Measurements from ENCODE around the gene KIRREL3. TPM values are rescaled to one million over a fixed set of nuclear protein-coding genes. Genes with fewer than 3 reads are reported as not detected.

KIRREL3 gene
- total and polyA plus RNA-seq, 2 of the 4 experiments (the other 2 are of a cell fraction) = 10.9 to 15.9 TPM

DNA sequence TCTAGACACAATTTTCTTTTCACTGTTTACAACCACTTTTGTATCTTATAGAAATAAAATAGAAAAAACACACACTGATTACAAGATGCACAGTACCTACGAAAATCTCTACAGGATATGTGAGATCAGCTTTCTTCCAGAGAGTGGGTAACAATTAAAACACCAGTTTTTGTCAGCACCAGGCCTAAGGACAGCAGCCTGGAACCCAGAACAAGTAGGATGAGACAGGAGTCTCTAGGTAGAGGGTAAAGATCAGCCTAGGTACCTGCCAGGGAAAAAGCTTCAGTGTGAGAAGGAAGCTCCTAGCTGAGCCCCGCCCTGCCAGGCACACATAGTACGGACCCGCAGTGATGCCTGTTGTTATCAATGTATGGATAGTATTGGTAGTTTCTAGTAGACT, 61.9 kb downstream of the KIRREL3 start:
- H4K8ac ChIP-seq (ENCODE audit: low read depth in 2 of 2, low read length in 2 of 2) = no peak overlapping the region
- no peak for TF ChIP-seq BHLHE40 (IDR thresholded peaks at IDR 0.05; ENCODE audit: low read depth, low read length)
- no peak for TF ChIP-seq RCOR1 (IDR thresholded peaks at IDR 0.05; ENCODE audit: insufficient replicate concordance, low read length)
- TF ChIP-seq, protein P1, sequence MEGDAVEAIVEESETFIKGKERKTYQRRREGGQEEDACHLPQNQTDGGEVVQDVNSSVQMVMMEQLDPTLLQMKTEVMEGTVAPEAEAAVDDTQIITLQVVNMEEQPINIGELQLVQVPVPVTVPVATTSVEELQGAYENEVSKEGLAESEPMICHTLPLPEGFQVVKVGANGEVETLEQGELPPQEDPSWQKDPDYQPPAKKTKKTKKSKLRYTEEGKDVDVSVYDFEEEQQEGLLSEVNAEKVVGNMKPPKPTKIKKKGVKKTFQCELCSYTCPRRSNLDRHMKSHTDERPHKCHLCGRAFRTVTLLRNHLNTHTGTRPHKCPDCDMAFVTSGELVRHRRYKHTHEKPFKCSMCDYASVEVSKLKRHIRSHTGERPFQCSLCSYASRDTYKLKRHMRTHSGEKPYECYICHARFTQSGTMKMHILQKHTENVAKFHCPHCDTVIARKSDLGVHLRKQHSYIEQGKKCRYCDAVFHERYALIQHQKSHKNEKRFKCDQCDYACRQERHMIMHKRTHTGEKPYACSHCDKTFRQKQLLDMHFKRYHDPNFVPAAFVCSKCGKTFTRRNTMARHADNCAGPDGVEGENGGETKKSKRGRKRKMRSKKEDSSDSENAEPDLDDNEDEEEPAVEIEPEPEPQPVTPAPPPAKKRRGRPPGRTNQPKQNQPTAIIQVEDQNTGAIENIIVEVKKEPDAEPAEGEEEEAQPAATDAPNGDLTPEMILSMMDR (conservative IDR thresholded peaks at IDR 0.05; ENCODE audit: low read depth, low read length) = no peak
- no peaks in the 10 kb centered on the region for H3K9me3 ChIP-seq (ENCODE audit: control insufficient read depth, insufficient read depth, low read length)
- no peak overlapping the region for H2BK5ac ChIP-seq (ENCODE audit: low read depth, low read length, poor library complexity, severe bottlenecking)
- in situ Hi-C loops (cut with MboI; ENCODE audit: low sequenced_read_pairs) = no loop called here
- no peak for DNase-seq
- no peak overlapping the region for H2BK20ac ChIP-seq (ENCODE audit: low read depth, low read length)
- H2BK120ac ChIP-seq (ENCODE audit: low read depth, low read length) = no peak overlapping the region
- intact Hi-C loops (cut with micrococcal nuclease) = no loop called here
- H4K91ac ChIP-seq (ENCODE audit: insufficient read depth, low read depth, low read length) = no peak overlapping the region
- no peak overlapping the region for H4K5ac ChIP-seq (ENCODE audit: low read depth, low read length)
- no peak overlapping the region for H2AK5ac ChIP-seq (ENCODE audit: low read depth, low read length)
- no peak overlapping the region for H2AK9ac ChIP-seq (replicated peaks; ENCODE audit: low read depth, low read length, poor library complexity)
- no peak overlapping the region for H3K4me3 ChIP-seq (ENCODE audit: insufficient read depth, low read depth, low read length)
- H3K9ac ChIP-seq (ENCODE audit: low read depth, low read length) = no peak overlapping the region
- BruUV-seq (replicated peaks) = no TSS peak
- ATAC-seq (ENCODE audit: low read depth) = no peak
- H3K79me1 ChIP-seq (ENCODE audit: low read depth in 1 of 2, low read length in 2 of 2) = peaks cover 28 to 41% of the 10 kb centered on the region in 2 experiments
- ChIA-PET POLR2A (ENCODE audit: unreplicated experiment) (no interaction called here), CTCF (no interaction called here)
- H2BK15ac ChIP-seq (ENCODE audit: low read depth, low read length) = no peak overlapping the region
- H3K9me1 ChIP-seq (ENCODE audit: insufficient read depth, low read length) = no peaks in the 10 kb centered on the region
- dilution Hi-C loops (cut with HindIII; ENCODE audit: low sequenced_read_pairs, unreplicated experiment) = no loop called here
- no peak overlapping the region for H3K4me2 ChIP-seq (ENCODE audit: low read depth, low read length)
- no peak overlapping the region for H3K27ac ChIP-seq (ENCODE audit: insufficient read depth, low read length)
- no peak overlapping the region for H3K14ac ChIP-seq (replicated peaks; ENCODE audit: low read depth, low read length)
- H3K56ac ChIP-seq (ENCODE audit: extremely low read depth, insufficient read depth, low read length) = no peak overlapping the region
- no peaks in the 10 kb centered on the region for H3K36me3 ChIP-seq (ENCODE audit: control insufficient read depth, insufficient read depth, low read length)
- no peak overlapping the region for H2AFZ ChIP-seq (replicated peaks; ENCODE audit: low read length, poor library complexity)
- H3K4me1 ChIP-seq (ENCODE audit: control insufficient read depth, insufficient read depth, low read length) = no peaks in the 10 kb centered on the region
- H3K27me3 ChIP-seq (ENCODE audit: control insufficient read depth, insufficient read depth, low read length) = no peaks in the 10 kb centered on the region
- 100% methylated on average over 1 of the region's 4 CpGs; no CpG with 5 or more reads in 1 of the 2 experiments for WGBS, 2 experiments (ENCODE audit: extremely low coverage in 2 of 2, insufficient read length in 1 of 2)
- H3K23ac ChIP-seq (ENCODE audit: low read depth, low read length) = no peak overlapping the region
- H4K20me1 ChIP-seq (ENCODE audit: insufficient read depth, low read length) = no peaks in the 10 kb centered on the region; the same call in 1 of the 2 replicates
- no peak overlapping the region for H3K18ac ChIP-seq (ENCODE audit: low read depth, low read length)
- H3K4ac ChIP-seq (ENCODE audit: low read depth, low read length) = no peak overlapping the region

All from IMR-90 (cell line).